HG03196 (cell line): ENCODE measurements around the gene WBP4.
"Not testable (repeated sequence)": the region's sequence is repeated elsewhere in the genome, so short reads cannot be mapped to it uniquely, and the experiment has no call there.

Source experiments
- ATAC-seq: cut with Tn5 transposase; IDR thresholded peaks from one replicate; pipeline ENCODE4 v1.9.1; 2021; ENCODE audit not compliant: unreplicated experiment

The WBP4 gene

DNA sequence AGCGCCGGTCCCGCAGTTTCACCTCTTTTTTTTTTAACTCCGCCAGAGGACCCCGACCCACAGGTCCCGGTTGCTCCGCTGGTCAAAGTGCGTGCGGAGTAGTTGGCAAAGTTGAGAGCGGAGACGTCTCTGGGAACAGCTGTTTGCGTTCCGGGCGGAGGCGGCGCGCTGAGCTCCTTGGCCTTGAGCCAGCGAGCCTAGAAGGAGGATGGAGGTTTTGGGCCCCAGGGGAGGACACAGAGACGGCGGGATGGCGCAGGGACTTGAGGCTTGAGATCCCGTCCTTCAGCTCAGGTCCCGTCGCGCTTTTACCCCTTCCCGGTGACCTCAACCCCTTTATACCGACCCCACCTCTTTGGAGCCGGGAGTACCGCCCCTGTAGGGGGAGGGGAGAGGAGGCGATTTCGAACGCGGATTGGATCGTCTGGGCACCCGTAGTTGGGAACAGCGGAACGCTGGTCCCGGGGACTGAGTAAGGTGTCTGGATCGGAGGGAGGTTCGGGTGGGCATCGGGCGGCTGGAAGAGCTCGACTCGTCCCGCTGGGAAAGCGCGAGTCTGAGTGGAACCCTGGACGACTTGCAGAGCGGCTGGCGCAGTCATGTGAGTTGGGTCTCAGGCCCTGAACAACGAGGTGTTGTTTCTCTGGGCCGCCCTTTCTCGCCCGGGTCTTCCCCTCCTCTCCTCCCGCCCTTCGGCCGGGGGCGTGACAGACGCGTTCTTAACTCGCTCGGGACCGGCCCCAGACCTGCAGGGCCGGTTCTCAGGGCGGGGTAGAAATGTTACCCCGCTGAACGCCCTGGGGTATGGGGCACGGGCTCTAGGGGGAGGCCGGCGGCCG is at the start of gene WBP4:
Gene WBP4 (plus strand): TSS at position 435 of the 839 bp plus-strand sequence. CDS start 165 bp downstream, at position 600.
- peak; percentile 61 for ATAC-seq

GRCh38 chr13:41012536-41012935 is 48.8 kb upstream of the WBP4 start:
- no peak for ATAC-seq

DNA sequence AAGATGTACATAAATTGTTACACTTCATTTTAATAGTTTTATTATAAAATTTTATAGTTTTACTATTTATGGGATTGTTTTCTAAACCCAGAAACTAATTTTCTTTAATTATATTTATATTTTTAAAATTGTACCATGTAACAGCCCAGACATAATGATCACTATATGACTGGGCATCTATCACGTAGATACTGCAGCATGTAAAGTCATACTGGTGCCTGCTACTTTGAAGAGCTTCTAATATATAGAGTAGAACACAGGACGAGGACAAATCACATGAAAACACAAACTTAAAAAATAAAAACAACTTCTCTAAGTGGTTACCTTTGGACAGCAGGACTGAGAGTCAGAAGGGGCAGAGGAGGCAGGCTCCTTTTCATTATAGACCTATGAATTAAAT is 47.5 kb upstream of the WBP4 start:
- no peak for ATAC-seq

DNA sequence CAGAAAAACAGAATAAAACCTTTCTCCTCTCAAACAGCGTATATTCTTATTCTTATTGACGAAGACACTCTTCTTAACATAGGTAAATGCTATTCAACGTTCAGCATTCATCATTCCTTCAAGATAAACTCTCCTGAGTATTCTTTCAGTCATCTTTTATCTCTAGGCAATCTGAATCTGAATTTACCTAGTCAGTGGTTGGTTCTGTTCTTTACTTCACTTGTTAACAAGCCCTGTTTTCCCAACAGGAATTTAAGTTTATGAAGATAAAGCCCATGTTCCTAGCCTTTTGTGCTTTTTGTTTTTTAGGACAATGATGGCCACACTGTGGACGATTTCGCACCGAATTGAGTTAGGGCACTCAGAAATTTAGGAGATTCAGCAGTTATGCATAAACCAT is 45.4 kb upstream of the WBP4 start:
- no peak for ATAC-seq

DNA sequence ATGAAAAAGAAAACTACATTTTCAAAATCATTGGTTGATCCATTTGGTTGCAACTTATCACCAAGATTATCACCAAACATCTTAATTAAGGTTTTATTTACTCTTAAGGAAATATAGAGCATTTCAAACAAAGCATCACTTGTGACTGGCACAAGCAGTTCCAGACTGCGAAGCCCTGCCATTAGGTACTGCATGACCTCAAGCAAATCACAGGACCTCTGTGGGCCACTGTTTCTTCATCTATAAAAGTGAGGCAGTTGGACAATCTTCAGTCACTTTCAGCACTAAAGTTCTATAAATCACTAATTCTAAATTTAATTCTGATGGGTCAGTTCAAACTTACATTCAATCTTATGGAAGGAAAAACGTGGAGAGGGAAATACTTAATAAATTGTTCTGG is 44.1 kb upstream of the WBP4 start:
- no peak for ATAC-seq

DNA sequence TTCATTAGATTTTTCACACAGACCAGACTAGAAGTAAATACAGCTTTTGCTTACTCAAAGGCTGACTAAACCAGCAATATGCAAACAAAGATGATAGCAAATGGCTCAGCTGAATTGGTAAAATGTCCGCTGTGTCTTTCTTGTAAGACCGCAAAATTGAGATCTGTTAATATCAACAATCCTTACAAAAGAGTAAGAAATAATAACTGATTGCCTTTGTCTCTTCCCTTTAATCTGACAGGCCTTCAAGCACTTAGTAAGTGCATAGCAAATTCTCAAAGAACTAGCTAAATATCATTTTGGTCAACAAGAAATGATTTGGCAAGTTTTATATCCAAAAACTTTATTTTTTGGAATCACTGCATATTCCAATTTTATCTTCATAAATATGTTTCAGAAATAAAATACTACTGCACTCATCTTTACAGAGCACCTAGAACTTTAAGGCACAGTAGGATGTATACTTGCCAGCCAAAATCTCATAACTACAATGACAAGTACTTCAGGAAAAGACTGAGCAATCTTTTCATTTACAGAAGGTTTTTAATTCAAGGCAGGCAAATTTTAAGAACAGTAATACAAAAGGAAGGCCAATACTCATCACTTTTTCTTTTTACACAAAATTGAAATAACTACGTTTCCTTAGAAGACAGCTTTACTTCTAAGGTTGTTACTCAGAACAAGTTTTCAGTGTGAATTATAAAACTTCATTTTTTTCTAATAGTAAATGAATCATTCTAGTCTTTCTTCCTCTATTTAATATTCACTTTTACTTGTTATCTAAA is 43.3 kb upstream of the WBP4 start:
- no peak for ATAC-seq

DNA sequence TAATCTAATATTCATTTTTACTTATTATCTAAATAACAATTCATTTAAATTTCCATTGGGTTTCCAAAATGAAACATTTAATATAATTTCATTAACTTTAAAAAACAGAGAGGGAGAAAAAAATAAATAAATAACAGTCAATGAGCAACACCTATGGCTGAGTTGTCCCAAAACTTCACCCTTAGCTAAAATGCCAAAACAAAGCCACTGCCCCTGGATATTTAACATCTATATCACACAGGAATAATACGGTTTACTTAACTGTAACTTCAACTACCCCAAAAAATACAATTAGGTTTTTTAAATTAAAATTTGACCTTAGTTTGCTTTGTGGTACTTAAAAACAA is 42.7 kb upstream of the WBP4 start:
- ATAC-seq, result no peak

DNA sequence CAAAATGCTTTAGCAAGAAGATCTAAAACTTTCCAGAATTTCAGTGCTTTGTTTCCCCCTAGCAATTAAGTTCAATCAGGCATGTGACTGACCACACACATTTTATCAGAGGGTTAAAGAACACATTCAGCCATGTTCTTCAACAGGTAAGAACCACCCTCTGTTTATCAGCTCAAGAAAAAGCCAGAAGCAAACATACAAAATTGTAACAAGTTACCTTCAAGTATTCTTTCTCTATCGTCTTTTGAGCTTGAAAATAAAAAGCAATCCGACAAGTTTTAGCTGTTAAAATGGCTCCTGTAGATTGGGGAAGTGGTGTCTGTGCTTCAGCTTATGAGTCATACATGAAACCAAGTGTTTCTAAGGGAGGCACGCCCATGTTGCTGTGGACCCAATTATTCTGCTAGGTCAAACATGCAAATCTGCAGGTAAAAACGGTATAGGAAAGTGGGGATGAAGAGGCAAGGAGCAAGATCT is 42.3 kb upstream of the WBP4 start, which contains the start of gene ELF1:
Gene ELF1 (minus strand): TSS at position 306 of the 477 bp plus-strand sequence. CDS start 37,262 bp downstream, outside the sequence.
- peak; percentile 85 for ATAC-seq

GRCh38 chr13:41019578-41020347 is 41.5 kb upstream of the WBP4 start:
- ATAC-seq, result no peak

DNA sequence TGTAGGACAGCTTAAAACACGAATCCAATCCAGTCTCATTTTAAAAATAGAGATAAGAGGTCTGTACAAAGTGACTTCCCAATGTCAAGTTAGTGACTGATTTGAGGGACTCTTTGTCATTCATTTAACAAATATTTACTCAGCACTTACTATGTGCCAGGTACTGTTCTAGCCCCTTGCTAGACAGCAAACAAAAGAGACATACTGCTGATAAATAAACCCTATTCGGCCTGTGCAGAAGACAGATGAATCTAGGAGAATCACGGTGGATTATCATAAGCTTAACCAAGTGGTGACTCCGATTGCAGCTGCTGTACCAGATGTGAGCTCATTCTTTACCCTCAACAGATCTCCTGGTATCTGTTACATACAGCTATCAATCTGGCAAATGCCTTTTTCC is 35.8 kb upstream of the WBP4 start:
- no peak for ATAC-seq

DNA sequence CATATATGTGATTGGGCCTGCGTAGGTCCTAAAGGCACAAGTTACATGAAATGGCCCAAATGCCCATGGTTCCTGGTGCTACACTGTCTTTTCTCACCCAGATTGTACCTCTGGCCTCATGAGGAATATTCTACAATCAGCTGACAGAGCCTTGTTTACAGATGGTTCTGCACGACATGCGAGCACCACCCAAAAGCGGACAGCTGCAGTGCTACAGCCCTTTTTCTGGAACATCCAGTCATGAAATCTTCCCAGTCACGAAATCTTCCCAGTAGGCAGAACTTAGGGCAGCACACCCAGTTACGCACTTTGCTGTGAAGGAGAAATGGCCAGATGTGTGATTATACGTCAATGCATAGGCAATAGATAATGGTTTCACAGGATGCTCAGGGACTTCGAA is 34.5 kb upstream of the WBP4 start:
- no peak for ATAC-seq

DNA sequence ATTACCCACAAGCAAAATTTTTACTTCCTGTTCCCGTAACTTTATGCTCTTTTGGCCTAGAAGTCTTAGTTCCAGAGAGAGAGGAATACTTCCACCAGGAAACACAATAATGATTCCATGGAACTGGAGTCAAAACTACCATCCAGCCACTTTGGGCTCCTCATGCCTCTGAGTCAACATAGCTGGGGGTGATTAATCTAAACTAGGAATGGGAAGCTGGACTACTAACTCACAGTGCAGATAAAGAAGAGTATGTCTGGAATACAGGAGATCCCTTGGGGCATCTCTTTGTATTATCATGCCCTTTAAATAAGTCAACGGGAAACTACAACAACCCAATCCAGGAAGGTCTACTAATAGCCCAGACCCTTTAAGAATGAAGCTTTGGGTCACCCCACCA is 33.3 kb upstream of the WBP4 start:
- ATAC-seq, result no peak

- ATAC-seq, result no peak
Observed at GRCh38 chr13:41029629-41030028, 31.7 kb upstream of the WBP4 start.

DNA sequence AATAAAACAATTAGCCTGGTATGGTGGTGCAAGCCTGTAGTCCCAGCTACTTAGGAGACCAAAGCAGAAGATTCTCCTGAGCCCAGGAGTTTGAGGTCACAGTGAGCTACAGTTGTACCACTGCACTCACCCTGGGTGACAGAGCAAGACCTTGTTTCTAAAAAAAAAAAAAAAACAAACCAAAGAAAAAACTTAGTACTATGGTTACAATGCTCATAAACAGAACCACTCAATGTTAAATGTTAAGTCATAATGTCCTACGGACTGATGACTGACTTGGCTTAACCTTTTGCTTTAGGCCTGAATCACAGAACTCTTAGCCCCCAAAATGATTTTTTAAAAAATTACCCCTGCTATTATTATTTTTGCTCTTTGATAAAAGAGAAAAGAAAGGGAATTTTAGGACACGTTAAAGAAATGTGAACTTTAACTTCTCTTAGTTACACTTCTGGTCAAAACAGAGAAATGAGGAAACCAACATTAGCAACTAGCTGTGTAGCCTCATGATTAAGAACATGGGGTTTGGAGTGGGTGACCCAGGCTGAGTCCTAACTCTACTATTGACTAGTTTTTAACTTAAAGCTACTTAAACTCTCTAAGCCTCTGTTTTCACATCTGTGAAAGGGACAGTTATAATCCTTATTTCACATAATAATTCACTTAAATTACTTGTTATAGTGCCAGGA is 28.5 kb upstream of the WBP4 start:
- ATAC-seq, result no peak

DNA sequence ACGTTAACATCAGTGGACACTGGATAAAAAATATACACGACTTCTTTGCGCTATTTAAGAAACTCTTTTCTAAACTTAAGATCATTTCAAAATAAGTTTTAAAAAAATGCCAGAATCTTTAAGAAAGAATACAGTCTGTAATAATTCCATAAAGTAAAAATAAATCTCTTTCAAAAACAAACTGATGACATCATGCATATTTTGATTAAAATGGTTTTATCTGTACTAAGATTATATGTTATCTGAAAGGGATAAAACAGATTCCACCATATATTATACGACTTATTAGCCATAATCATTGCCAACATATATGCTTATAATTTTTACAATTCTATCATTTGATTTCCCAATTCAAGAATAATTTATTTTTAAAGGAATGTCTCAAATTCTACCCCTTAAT is 26.9 kb upstream of the WBP4 start:
- ATAC-seq, result no peak

DNA sequence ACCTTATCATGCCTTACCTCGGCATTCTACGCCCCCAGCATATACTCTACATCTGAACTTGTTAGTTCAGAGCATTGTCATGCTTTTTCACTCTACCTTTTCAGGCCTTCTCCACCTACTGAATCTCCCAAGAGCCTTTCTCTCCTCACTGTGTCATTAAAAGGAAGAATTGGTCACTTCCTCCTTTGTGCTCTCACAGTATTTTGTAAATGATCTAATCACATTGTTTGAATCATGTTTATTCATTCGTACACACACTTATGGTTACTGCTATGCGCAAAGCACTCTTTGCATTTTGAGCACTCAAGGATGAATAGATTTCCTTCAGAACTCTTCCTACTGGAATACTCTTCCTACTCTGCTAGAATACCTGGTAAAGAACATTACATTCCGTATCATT is 26.4 kb upstream of the WBP4 start:
- no peak for ATAC-seq

DNA sequence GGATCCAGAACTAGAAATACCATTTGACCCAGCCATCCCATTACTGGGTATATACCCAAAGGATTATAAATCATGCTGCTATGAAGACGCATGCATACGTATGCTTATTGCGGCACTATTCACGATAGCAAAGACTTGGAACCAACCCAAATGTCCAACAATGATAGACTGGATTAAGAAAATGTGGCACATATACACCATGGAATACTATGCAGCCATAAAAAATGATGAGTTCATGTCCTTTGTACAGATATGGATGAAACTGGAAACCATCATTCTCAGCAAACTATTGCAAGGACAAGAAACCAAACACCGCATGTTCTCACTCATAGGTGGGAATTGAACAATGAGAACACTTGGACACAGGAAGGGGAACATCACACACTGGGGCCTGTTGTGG is 24.8 kb upstream of the WBP4 start:
- ATAC-seq, result not testable (repeated sequence)

GRCh38 chr13:41039746-41040145 is 21.6 kb upstream of the WBP4 start:
- no peak for ATAC-seq

GRCh38 chr13:41040584-41041334 is 20.6 kb upstream of the WBP4 start:
- ATAC-seq, result no peak

- ATAC-seq, result not testable (repeated sequence)
Observed at GRCh38 chr13:41042419-41042818, 18.9 kb upstream of the WBP4 start.
